ENCODE data around the gene AMMECR1.

DNA sequence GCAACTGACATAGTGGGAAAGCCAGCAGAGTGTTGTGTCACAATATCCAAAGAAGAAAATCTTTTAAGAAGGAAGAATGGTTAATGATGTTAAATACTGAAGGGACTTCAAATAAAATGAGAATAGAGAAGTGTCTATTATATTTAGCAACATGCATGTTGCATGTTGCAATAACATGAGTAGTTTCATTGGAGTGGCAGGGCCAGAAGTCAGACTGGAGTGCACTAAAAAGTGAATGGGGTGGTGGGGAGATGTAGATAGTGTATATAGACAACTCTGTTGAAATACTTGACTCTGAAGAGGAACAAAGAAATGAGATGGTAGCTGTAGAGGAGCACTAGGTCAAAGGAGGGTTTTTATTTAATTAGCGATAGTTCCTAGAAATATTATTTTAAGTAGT, 9.5 kb upstream of the AMMECR1 start:
- TF ChIP-seq, protein P1, sequence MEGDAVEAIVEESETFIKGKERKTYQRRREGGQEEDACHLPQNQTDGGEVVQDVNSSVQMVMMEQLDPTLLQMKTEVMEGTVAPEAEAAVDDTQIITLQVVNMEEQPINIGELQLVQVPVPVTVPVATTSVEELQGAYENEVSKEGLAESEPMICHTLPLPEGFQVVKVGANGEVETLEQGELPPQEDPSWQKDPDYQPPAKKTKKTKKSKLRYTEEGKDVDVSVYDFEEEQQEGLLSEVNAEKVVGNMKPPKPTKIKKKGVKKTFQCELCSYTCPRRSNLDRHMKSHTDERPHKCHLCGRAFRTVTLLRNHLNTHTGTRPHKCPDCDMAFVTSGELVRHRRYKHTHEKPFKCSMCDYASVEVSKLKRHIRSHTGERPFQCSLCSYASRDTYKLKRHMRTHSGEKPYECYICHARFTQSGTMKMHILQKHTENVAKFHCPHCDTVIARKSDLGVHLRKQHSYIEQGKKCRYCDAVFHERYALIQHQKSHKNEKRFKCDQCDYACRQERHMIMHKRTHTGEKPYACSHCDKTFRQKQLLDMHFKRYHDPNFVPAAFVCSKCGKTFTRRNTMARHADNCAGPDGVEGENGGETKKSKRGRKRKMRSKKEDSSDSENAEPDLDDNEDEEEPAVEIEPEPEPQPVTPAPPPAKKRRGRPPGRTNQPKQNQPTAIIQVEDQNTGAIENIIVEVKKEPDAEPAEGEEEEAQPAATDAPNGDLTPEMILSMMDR (IDR thresholded peaks at IDR 0.05) = no peak
- TF ChIP-seq SIN3A (IDR thresholded peaks at IDR 0.05; ENCODE audit: borderline replicate concordance, insufficient read depth, low read depth, low read length) (no peak), POLR2AphosphoS5 (IDR thresholded peaks at IDR 0.05; ENCODE audit: low read depth, low read length) (no peak)
- TF ChIP-seq, protein P2, sequence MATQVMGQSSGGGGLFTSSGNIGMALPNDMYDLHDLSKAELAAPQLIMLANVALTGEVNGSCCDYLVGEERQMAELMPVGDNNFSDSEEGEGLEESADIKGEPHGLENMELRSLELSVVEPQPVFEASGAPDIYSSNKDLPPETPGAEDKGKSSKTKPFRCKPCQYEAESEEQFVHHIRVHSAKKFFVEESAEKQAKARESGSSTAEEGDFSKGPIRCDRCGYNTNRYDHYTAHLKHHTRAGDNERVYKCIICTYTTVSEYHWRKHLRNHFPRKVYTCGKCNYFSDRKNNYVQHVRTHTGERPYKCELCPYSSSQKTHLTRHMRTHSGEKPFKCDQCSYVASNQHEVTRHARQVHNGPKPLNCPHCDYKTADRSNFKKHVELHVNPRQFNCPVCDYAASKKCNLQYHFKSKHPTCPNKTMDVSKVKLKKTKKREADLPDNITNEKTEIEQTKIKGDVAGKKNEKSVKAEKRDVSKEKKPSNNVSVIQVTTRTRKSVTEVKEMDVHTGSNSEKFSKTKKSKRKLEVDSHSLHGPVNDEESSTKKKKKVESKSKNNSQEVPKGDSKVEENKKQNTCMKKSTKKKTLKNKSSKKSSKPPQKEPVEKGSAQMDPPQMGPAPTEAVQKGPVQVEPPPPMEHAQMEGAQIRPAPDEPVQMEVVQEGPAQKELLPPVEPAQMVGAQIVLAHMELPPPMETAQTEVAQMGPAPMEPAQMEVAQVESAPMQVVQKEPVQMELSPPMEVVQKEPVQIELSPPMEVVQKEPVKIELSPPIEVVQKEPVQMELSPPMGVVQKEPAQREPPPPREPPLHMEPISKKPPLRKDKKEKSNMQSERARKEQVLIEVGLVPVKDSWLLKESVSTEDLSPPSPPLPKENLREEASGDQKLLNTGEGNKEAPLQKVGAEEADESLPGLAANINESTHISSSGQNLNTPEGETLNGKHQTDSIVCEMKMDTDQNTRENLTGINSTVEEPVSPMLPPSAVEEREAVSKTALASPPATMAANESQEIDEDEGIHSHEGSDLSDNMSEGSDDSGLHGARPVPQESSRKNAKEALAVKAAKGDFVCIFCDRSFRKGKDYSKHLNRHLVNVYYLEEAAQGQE (IDR thresholded peaks at IDR 0.05; ENCODE audit: insufficient read depth in 1 of 2, low read depth in 2 of 2, low read length in 1 of 2) = no peak

Measured in Panc1 (cell line).